Peyer's patch (tissue), 4 donors: ENCODE data around the gene TRAPPC2L.

Source experiments
- CTCF ChIP-seq, 6 experiments: fragments of 450-650 bp in 4 of 6; fragments of 200-600 bp in 2 of 6; sonication (generic) in 1 of 6; IDR thresholded peaks; one replicate each; pipeline ENCODE4 v1.5.1; 2017 to 2019; ENCODE audit warnings: antibody characterized with exemption in 6 of 6, mild to moderate bottlenecking in 3 of 6, moderate library complexity in 1 of 6
- POLR2A ChIP-seq, 2 donors: fragments of 450-650 bp; IDR thresholded peaks; one replicate each; pipeline ENCODE4 v1.5.1; 2017; ENCODE audit warnings: antibody characterized with exemption in 2 of 2, mild to moderate bottlenecking in 2 of 2, moderate library complexity in 2 of 2

- TF ChIP-seq CTCF (IDR thresholded peaks at IDR 0.05) (no peak), POLR2A (IDR thresholded peaks at IDR 0.05) (no peak)
These were observed 47.9 kb downstream of the TRAPPC2L start for GRCh38 chr16:88904676-88905365.
